GM12878 (cell line): ENCODE measurements around the gene HLTF. TPM values are rescaled to one million over a fixed set of nuclear protein-coding genes. Genes with fewer than 3 reads are reported as not detected.

ENCODE experiments used
- BHLHE40 ChIP-seq, 2 experiments: fragments of 450-650 bp in 1 of 2; IDR thresholded peaks; 2 replicates each; pipeline ENCODE4 v1.6.1; 2011 to 2017; ENCODE audit warnings: low read depth in 2 of 2, borderline replicate concordance in 1 of 2, improper control_type of control experiment in 1 of 2, low read length in 1 of 2, mild to moderate bottlenecking in 1 of 2
- CBFB ChIP-seq: IDR thresholded peaks from 2 replicates; pipeline ENCODE4 v1.6.1; 2016; ENCODE audit warnings: antibody characterized with exemption, low read depth
- EGR1 ChIP-seq, 2 experiments: IDR thresholded peaks; 1 replicate in 1 of 2; 2 replicates in 1 of 2; pipeline ENCODE4 v1.6.1; 2011 to 2012; ENCODE audit warnings: low read depth in 2 of 2, low read length in 2 of 2, borderline replicate concordance in 1 of 2, mild to moderate bottlenecking in 1 of 2, moderate library complexity in 1 of 2
- FOS ChIP-seq: IDR thresholded peaks from 3 replicates; pipeline ENCODE4 v1.6.1; 2011; ENCODE audit warnings: borderline replicate concordance; ENCODE audit not compliant: insufficient read length; ENCODE audit errors: extremely low read depth
- KAT2A ChIP-seq: conservative IDR thresholded peaks from 2 replicates; pipeline ENCODE4 v1.6.1; 2011; ENCODE audit warnings: low read depth, low read length; ENCODE audit not compliant: control insufficient read depth
- MEF2A ChIP-seq: IDR thresholded peaks from 2 replicates; pipeline ENCODE4 v1.6.1; 2011; ENCODE audit warnings: low read depth, mild to moderate bottlenecking, low read length, moderate library complexity; ENCODE audit not compliant: insufficient read depth
- NBN ChIP-seq: fragments of 450-650 bp; IDR thresholded peaks from 2 replicates; pipeline ENCODE4 v1.6.1; 2016
- POLR2AphosphoS2 ChIP-seq: IDR thresholded peaks from 2 replicates; pipeline ENCODE4 v1.6.1; 2011; ENCODE audit warnings: low read depth, mild to moderate bottlenecking, low read length, improper control_type of control experiment, moderate library complexity
- RFX5 ChIP-seq: IDR thresholded peaks from 2 replicates; pipeline ENCODE4 v1.6.1; 2011; ENCODE audit warnings: low read depth, low read length, improper control_type of control experiment
- SREBF2 ChIP-seq: IDR thresholded peaks from 2 replicates; pipeline ENCODE4 v1.6.1; 2012; ENCODE audit warnings: mild to moderate bottlenecking, low read length
- SUZ12 ChIP-seq: fragments of 200-600 bp; sonication (generic); IDR thresholded peaks from one replicate; pipeline ENCODE4 v1.6.1; 2018; ENCODE audit warnings: antibody characterized with exemption, mild to moderate bottlenecking; ENCODE audit not compliant: unreplicated experiment
- TAF1 ChIP-seq: IDR thresholded peaks from 2 replicates; pipeline ENCODE4 v1.6.1; 2011; ENCODE audit warnings: mild to moderate bottlenecking, low read depth, low read length, borderline replicate concordance
- TCF7 ChIP-seq: IDR thresholded peaks from 2 replicates; pipeline ENCODE4 v1.6.1; 2014; ENCODE audit warnings: antibody characterized with exemption, borderline replicate concordance
- ZBED1 ChIP-seq: IDR thresholded peaks from 2 replicates; pipeline ENCODE4 v1.6.1; 2016; ENCODE audit warnings: borderline replicate concordance
- ZNF217 ChIP-seq: fragments of 450-650 bp; IDR thresholded peaks from 2 replicates; pipeline ENCODE4 v1.6.1; 2017; ENCODE audit warnings: antibody characterized with exemption, mild to moderate bottlenecking
- ZNF24 ChIP-seq: fragments of 450-650 bp; IDR thresholded peaks from 2 replicates; pipeline ENCODE4 v1.6.1; 2017; ENCODE audit warnings: antibody characterized with exemption, mild to moderate bottlenecking
- ZNF274 ChIP-seq: IDR thresholded peaks from one replicate; pipeline ENCODE4 v1.8.0; 2011; ENCODE audit not compliant: insufficient read length, insufficient read depth
- ZSCAN29 ChIP-seq: fragments of 450-650 bp; IDR thresholded peaks from 2 replicates; pipeline ENCODE4 v1.6.1; 2017; ENCODE audit warnings: mild to moderate bottlenecking, moderate library complexity
- polyA plus RNA-seq, 11 experiments: library from polyadenylated mRNA; depleted of rRNA in 4 of 11; unstranded in 6 of 11; stranded (reverse) in 5 of 11; fragments of >200 nt; fragmentation: Nextera tagmentation in 4 of 11; fragmentation: Illumina TruSeq in 1 of 11; extraction: Ambion mirVana in 4 of 11; extraction: Trizol in 1 of 11; gene quantifications; 1 replicate in 1 of 11; 2 replicates in 10 of 11; pipeline versions ENCODE4 v1.2.1 to v1.2.3, GENCODE V29; 2011 to 2016; ENCODE audit warnings: inconsistent platforms in 2 of 11, missing spikeins in 2 of 11, low read depth in 1 of 11
- total RNA-seq, 4 experiments: library from RNA; depleted of rRNA in 3 of 4; stranded (reverse); fragments of >200 nt in 3 of 4; fragmentation: Illumina TruSeq in 1 of 4; extraction: Trizol in 1 of 4; gene quantifications; 2 replicates each; pipeline versions ENCODE4 v1.2.1 to v1.2.3, GENCODE V29; 2013 to 2021
- TF ChIP-seq, protein P1 (sequence below): IDR thresholded peaks from 2 replicates; pipeline ENCODE4 v1.6.1; 2012; ENCODE audit warnings: improper control_type of control experiment, low read depth, low read length; ENCODE audit not compliant: insufficient replicate concordance
- TF ChIP-seq, protein P2 (sequence below): fragments of 150-350 bp; IDR thresholded peaks from 2 replicates; pipeline ENCODE4 v1.6.1; 2014; ENCODE audit warnings: mild to moderate bottlenecking, low read depth, low read length
- TF ChIP-seq, protein P3 (sequence below): IDR thresholded peaks from 2 replicates; pipeline ENCODE4 v1.6.1; 2012; ENCODE audit warnings: low read length, inconsistent platforms

Gene HLTF
- total and polyA plus RNA-seq, 10 of the 15 experiments (the other 5 are each of a cell fraction or from before 2014, with no cell fraction given), result 13.7 to 50.4 (median 31.7) TPM

DNA sequence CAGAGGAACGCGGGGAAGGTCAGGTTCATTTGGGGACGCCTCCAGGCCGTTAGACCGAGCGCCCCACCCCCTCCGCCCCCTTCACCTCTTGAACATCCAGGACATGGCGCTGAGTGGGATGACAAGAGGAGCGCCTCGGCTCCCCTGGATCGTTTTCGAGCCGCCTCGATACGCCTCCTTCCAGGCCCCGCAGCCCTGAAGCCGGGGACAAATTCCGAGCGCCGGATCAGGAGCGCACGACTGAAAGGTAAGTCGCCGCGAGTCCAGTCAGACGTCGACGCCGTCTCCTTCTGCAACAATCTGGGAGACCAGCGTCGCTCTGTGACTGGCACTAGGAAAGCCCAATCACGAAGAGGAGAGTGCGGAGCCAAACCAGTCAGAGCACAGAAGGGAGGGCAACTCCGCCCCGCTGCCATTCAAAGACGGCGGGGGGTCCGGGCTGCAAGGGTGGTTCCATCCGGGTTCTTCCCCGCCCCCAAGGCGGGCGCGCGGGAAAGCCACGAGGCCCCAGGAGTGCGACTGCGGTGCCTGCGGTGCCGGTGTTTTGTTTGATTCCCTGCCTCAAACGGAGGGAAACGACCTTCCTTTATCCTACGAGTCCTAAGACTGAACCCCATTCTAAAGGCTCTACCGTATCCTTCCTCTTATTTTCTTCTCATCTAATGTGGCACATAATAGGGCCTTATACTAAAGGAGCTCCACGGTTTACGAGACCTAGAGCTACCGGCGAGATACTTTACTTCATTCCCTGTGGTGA, at the start of gene HLTF (continued):
- TF ChIP-seq KAT2A, result no peak
- TF ChIP-seq, protein P1, sequence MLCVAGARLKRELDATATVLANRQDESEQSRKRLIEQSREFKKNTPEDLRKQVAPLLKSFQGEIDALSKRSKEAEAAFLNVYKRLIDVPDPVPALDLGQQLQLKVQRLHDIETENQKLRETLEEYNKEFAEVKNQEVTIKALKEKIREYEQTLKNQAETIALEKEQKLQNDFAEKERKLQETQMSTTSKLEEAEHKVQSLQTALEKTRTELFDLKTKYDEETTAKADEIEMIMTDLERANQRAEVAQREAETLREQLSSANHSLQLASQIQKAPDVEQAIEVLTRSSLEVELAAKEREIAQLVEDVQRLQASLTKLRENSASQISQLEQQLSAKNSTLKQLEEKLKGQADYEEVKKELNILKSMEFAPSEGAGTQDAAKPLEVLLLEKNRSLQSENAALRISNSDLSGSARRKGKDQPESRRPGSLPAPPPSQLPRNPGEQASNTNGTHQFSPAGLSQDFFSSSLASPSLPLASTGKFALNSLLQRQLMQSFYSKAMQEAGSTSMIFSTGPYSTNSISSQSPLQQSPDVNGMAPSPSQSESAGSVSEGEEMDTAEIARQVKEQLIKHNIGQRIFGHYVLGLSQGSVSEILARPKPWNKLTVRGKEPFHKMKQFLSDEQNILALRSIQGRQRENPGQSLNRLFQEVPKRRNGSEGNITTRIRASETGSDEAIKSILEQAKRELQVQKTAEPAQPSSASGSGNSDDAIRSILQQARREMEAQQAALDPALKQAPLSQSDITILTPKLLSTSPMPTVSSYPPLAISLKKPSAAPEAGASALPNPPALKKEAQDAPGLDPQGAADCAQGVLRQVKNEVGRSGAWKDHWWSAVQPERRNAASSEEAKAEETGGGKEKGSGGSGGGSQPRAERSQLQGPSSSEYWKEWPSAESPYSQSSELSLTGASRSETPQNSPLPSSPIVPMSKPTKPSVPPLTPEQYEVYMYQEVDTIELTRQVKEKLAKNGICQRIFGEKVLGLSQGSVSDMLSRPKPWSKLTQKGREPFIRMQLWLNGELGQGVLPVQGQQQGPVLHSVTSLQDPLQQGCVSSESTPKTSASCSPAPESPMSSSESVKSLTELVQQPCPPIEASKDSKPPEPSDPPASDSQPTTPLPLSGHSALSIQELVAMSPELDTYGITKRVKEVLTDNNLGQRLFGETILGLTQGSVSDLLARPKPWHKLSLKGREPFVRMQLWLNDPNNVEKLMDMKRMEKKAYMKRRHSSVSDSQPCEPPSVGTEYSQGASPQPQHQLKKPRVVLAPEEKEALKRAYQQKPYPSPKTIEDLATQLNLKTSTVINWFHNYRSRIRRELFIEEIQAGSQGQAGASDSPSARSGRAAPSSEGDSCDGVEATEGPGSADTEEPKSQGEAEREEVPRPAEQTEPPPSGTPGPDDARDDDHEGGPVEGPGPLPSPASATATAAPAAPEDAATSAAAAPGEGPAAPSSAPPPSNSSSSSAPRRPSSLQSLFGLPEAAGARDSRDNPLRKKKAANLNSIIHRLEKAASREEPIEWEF, result no peak
- peak in 1 of 2 experiments; percentile 32; a peak in 1 of 3 replicates for TF ChIP-seq EGR1 (IDR thresholded peaks at IDR 0.05; ENCODE audit: borderline replicate concordance in 1 of 2, low read depth in 2 of 2, low read length in 2 of 2)
- TF ChIP-seq FOS, result peak; percentile 93
- TF ChIP-seq NBN, result 0 out of 2 replicates have a peak, but pooled peaks have one; percentile 51
- TF ChIP-seq SREBF2, result no peak
- no peak for TF ChIP-seq ZSCAN29
- no peak for TF ChIP-seq SUZ12
- TF ChIP-seq MEF2A, result 0 out of 2 replicates have a peak, but pooled peaks have one; percentile 15
- TF ChIP-seq ZNF217, result no peak
- TF ChIP-seq ZNF274, result no peak
- TF ChIP-seq, protein P2, sequence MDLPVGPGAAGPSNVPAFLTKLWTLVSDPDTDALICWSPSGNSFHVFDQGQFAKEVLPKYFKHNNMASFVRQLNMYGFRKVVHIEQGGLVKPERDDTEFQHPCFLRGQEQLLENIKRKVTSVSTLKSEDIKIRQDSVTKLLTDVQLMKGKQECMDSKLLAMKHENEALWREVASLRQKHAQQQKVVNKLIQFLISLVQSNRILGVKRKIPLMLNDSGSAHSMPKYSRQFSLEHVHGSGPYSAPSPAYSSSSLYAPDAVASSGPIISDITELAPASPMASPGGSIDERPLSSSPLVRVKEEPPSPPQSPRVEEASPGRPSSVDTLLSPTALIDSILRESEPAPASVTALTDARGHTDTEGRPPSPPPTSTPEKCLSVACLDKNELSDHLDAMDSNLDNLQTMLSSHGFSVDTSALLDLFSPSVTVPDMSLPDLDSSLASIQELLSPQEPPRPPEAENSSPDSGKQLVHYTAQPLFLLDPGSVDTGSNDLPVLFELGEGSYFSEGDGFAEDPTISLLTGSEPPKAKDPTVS, result no peak
- no peak; the same call in 1 of the 2 replicates for TF ChIP-seq CBFB
- TF ChIP-seq ZBED1, result no peak
- no peak for TF ChIP-seq RFX5
- TF ChIP-seq ZNF24, result no peak
- no peak for TF ChIP-seq TCF7
- 0 out of 4 replicates have a peak, but pooled peaks of 1 of the 2 experiments have one; percentile 7 for TF ChIP-seq BHLHE40 (IDR thresholded peaks at IDR 0.05; ENCODE audit: borderline replicate concordance in 1 of 2, low read depth in 2 of 2, low read length in 1 of 2)
- TF ChIP-seq, protein P3, sequence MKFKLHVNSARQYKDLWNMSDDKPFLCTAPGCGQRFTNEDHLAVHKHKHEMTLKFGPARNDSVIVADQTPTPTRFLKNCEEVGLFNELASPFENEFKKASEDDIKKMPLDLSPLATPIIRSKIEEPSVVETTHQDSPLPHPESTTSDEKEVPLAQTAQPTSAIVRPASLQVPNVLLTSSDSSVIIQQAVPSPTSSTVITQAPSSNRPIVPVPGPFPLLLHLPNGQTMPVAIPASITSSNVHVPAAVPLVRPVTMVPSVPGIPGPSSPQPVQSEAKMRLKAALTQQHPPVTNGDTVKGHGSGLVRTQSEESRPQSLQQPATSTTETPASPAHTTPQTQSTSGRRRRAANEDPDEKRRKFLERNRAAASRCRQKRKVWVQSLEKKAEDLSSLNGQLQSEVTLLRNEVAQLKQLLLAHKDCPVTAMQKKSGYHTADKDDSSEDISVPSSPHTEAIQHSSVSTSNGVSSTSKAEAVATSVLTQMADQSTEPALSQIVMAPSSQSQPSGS, result no peak
- TF ChIP-seq POLR2AphosphoS2, result no peak
- TF ChIP-seq TAF1, result peak; percentile 49; the same call in 1 of the 2 replicates
